Measurements from ENCODE around the gene PATJ. TPM values are rescaled to one million over a fixed set of nuclear protein-coding genes. Genes with fewer than 3 reads are reported as not detected.
"Not testable (repeated sequence)": the region's sequence is repeated elsewhere in the genome, so short reads cannot be mapped to it uniquely, and the experiment has no call there.

The PATJ gene
- total RNA-seq, 1 donor from 2014 or later = 39.4 TPM

DNA sequence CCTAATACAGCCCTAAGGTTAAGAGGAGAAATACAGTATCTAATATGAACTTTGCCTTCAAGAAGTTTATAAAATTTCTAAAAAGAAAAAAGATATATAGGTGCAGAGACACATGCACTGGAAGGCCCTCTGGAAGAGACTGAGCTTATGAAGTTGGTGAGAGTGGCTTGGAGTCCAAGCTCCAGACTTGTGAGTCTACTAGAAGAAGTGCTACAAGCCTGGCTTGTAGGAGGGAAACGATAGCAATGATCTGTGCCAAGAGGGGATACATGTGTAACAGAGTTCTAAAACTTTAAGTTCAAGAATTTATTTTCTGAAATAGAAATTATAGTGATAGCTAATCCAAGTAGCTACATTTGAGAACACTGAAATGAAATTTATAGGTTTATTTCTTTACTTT lies 213.0 kb downstream of the PATJ start:
- Mint-ChIP-seq H3K27me3 (no peaks in the 10 kb centered on the region), H3K27ac (no peak overlapping the region), H3K4me1 (ENCODE audit: unreplicated experiment) (peaks cover 30% of the 10 kb centered on the region), H3K36me3 (no peaks in the 10 kb centered on the region), H3K9me3 (no peaks in the 10 kb centered on the region), H3K4me3 (no peak overlapping the region)
- TF ChIP-seq, protein P1, sequence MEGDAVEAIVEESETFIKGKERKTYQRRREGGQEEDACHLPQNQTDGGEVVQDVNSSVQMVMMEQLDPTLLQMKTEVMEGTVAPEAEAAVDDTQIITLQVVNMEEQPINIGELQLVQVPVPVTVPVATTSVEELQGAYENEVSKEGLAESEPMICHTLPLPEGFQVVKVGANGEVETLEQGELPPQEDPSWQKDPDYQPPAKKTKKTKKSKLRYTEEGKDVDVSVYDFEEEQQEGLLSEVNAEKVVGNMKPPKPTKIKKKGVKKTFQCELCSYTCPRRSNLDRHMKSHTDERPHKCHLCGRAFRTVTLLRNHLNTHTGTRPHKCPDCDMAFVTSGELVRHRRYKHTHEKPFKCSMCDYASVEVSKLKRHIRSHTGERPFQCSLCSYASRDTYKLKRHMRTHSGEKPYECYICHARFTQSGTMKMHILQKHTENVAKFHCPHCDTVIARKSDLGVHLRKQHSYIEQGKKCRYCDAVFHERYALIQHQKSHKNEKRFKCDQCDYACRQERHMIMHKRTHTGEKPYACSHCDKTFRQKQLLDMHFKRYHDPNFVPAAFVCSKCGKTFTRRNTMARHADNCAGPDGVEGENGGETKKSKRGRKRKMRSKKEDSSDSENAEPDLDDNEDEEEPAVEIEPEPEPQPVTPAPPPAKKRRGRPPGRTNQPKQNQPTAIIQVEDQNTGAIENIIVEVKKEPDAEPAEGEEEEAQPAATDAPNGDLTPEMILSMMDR (conservative IDR thresholded peaks at IDR 0.05) = no peak
- no peak for DNase-seq (ENCODE audit: extremely low spot score, unreplicated experiment)

DNA sequence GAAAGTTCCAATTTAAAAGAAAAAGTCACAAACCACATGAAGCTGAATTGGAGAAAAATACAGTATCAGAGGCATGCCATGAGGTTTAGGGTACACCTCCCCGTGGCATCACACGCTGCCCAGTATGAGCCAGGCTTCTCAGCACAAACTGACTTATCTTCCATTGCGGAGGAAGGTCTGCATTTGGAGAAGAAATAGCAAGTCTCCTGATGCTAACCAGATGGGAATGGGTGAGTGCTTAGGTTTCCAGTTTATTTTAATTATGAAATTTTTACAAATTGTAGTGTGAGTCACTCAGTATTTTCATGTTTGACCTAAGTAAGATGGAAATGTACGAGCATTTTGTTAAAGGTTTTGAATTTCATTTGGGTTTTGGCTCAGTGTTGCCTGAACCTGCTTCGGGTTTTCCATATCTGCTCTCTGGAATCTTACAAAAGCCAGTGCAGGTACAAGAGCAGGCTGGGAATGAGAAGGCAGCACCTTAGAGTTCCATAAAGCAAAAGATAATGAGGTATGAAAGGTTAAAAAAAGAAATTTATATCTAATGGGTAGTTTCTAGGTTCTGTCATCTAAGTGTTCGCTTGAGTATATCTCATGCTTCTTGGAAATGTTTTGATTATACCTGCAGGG lies 213.9 kb downstream of the PATJ start:
- Mint-ChIP-seq H3K4me1 (ENCODE audit: unreplicated experiment) (peaks cover 32% of the 10 kb centered on the region), H3K4me3 (no peak overlapping the region), H3K9me3 (no peaks in the 10 kb centered on the region), H3K27me3 (no peaks in the 10 kb centered on the region), H3K27ac (no peak overlapping the region), H3K36me3 (peaks cover 5% of the 10 kb centered on the region)
- TF ChIP-seq, protein P1 (conservative IDR thresholded peaks at IDR 0.05) = no peak
- no peak for DNase-seq (ENCODE audit: extremely low spot score, unreplicated experiment)

DNA sequence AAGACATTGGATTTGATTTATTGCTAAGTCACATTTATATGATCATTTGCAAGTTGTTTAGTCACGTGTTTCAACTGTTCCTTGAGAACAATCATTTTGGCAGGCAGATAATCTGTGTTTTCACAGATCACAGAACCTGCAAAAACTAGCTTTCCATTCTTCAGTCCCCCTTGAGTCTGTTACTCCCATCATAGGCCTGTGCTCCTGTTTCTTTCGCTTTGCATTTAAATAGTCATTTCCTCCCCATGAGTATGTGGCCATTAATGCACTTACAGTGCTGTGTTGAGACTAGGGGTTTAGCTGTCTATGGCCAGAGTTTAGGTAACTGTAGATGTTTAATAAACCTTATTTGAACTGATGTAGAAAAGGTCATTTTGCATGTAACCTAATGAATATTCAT lies 214.5 kb downstream of the PATJ start:
- Mint-ChIP-seq H3K36me3 (peaks cover 7% of the 10 kb centered on the region), H3K4me3 (no peak overlapping the region)

DNA sequence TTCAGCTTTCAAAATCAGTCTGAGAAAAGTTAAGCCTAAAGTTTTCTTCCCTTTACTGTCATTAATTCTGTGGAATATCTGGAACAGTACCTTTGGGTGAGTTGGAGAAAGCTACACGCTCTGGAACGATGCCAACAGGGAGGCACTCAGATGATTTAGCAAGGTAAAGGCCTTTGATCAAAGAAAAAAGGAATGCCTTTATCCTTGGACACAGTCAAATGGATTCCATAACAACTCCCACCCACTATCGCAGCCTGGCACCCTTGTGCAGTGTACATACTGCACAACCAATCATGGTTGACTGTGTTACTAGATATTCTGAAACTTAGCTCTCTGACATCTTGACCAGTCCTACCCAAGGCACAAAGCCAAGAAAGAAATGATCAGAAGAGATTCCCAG lies 218.7 kb downstream of the PATJ start:
- H3K4me1 Mint-ChIP-seq (ENCODE audit: unreplicated experiment) = peaks cover 12% of the 10 kb centered on the region

More for the DNA sequence above, 214.5 kb downstream of the PATJ start:
- Mint-ChIP-seq H3K27me3 (no peaks in the 10 kb centered on the region), H3K4me1 (ENCODE audit: unreplicated experiment) (peaks cover 30% of the 10 kb centered on the region), H3K9me3 (no peaks in the 10 kb centered on the region), H3K27ac (peak overlapping the region; percentile 20)
- no peak for DNase-seq (ENCODE audit: extremely low spot score, unreplicated experiment)
- TF ChIP-seq, protein P1 (conservative IDR thresholded peaks at IDR 0.05) = no peak

DNA sequence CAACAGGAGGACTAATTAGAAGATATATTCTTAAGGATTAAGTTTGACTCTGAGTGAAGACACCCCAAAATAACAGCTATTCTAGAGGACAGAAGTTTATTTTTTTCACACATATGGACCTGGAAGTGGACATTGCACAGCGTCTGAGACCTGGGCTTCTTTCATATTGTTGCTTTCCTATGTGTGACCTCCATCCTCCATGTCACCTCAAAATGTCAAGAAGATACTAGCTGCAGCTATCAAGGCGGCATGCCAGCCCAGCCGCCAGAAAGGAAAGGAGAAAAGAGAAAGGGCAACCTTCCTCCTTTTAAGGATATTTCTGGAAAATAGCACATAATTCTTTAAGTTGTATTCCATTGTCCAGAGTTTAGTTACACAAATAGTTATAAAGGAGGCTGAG lies 220.4 kb downstream of the PATJ start:
- peaks cover 6% of the 10 kb centered on the region for H3K4me1 Mint-ChIP-seq (ENCODE audit: unreplicated experiment)
- TF ChIP-seq, protein P1 (conservative IDR thresholded peaks at IDR 0.05) = no peak
- H3K36me3 Mint-ChIP-seq = peaks cover 12% of the 10 kb centered on the region
- H3K4me3 Mint-ChIP-seq = no peak overlapping the region
- no peaks in the 10 kb centered on the region for H3K9me3 Mint-ChIP-seq
- no peak for DNase-seq (ENCODE audit: extremely low spot score, unreplicated experiment)
- peak overlapping the region; percentile 33 for H3K27ac Mint-ChIP-seq
- H3K27me3 Mint-ChIP-seq = no peaks in the 10 kb centered on the region

More for the DNA sequence above, 218.7 kb downstream of the PATJ start:
- H3K4me3 Mint-ChIP-seq = no peak overlapping the region
- H3K9me3 Mint-ChIP-seq = no peaks in the 10 kb centered on the region
- TF ChIP-seq, protein P1 (conservative IDR thresholded peaks at IDR 0.05) = no peak
- no peak for DNase-seq (ENCODE audit: extremely low spot score, unreplicated experiment)
- no peaks in the 10 kb centered on the region for H3K27me3 Mint-ChIP-seq
- peaks cover 12% of the 10 kb centered on the region for H3K36me3 Mint-ChIP-seq
- H3K27ac Mint-ChIP-seq = peak overlapping the region; percentile 36

DNA sequence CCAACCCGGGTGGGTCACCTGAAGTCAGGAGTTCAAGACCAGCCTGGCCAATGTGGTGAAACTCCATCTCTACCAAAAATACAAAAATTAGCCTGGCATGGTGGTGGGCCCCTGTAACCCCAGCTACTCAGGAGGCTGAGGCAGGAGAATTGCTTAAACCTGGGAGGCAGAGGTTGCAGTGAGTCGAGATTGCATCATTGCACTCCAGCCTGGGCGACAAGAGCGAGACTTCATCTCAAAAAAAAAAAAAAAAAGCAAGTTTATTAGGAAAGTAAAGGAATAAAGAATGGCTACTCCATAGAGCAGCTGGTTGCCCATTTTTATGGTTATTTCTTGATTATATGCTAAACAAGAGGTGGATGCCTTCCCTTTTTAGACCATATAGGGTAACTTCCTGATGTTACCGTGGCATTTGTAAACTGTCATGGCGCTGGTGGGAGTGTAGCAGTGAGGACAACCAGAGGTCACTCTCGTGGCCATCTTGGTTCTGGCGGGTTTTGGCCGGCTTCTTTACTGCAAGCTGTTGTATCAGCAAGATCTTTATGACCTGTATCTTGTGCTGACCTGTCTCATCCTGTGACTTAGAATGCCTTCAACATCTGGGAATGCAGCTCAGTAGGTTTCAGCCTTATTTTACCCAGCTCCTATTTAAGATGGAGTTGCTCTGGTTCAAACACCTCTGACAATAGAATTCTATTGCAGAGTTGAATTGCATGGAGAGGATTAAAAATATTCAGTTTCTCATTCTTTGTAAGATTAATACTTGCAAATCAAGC lies 224.4 kb downstream of the PATJ start:
- not testable (repeated sequence) for H3K27me3 Mint-ChIP-seq; H3K4me1 Mint-ChIP-seq (ENCODE audit: unreplicated experiment); DNase-seq (ENCODE audit: extremely low spot score, unreplicated experiment); H3K9me3 Mint-ChIP-seq
- Mint-ChIP-seq H3K27ac (peak overlapping the region; percentile 80), H3K4me3 (peak overlapping the region; percentile 20), H3K36me3 (peaks cover 16% of the 10 kb centered on the region)

Measured in type B pancreatic cell (in vitro differentiated cells).